NCI-H2196 (cell line): ENCODE data around the gene SNX3.
"Not testable (repeated sequence)": the region's sequence is repeated elsewhere in the genome, so short reads cannot be mapped to it uniquely, and the experiment has no call there.

Experiments
- DNase-seq: peaks from one replicate; lab custom pipeline; 2025; ENCODE audit not compliant: unreplicated experiment; lab: John Stamatoyannopoulos, UW

SNX3 gene

DNA sequence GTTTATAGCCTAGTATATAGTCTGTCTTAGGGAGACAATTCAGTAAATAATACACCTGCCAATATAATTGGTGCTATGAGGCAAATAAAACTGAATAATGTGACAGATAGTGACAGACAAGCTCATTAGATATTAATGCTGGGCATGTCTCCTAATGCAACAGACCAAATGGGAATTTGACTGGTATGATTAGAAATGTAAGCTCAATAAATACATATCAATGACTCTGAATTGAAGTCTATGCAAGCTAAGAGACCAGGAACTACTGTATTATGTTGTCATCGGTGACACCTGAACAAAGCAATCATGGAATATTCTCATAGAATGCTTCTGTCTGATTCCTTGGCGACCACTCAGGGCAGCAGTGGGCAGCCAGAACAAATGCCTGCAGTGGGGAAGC, 2.5 kb upstream of the SNX3 start:
- no peak for DNase-seq

GRCh38 chr6:108260126-108260808, 573 bp downstream of the SNX3 start:
- DNase-seq, result no peak

- DNase-seq, result no peak
These were observed 6.1 kb downstream of the SNX3 start for GRCh38 chr6:108254433-108255410.

DNA sequence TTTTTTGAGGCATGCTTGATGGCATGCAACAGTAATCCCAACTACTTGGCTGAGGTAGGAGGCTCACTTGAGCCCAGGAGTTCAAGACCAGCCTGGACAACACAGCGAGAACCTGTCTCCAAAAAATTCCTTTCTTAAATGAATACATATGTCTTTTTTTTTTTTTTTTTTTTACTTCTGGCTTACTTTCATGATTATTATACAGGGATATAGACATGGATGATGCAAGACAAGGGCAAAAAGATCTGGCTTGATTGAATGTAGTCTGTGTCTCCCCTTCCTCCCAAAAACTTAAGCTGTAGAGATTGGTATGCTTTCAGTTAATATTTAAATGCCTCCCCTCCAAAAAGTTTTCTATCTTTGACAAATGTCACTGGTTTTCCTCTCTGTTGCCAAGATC, 7.6 kb downstream of the SNX3 start:
- DNase-seq, result no peak

GRCh38 chr6:108252055-108252454, 8.8 kb downstream of the SNX3 start:
- DNase-seq, result no peak

- DNase-seq, result no peak
These were observed 9.6 kb downstream of the SNX3 start for GRCh38 chr6:108251252-108251651.

DNA sequence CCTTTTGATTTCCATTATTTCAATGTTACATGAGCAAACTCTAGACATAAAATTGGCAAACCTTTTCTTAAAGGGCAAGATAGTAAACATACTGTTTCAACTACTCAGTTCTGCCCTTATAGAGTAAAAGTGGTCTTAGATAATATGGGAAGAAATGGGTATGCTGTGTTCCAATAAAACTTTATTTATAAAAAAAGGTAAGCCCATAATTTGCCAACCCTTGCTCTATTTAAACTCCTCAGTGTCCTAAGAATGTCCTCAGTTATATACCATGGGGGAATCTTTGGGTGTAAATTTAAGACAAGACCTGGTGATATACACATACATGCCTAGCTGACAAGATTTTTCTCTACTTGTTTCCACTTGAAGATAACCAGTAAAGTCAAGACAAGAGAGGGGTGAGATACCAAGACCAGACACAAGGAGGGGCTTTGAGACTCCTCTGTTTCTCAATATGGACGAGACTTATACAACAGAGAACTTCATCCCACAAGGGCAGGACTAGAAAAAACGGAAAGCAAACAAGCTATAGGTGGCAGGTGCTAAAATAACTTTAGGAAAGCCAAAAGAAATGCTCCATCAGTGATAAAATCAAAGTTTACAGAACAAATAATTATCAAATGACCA, 10.5 kb downstream of the SNX3 start:
- no peak for DNase-seq

DNA sequence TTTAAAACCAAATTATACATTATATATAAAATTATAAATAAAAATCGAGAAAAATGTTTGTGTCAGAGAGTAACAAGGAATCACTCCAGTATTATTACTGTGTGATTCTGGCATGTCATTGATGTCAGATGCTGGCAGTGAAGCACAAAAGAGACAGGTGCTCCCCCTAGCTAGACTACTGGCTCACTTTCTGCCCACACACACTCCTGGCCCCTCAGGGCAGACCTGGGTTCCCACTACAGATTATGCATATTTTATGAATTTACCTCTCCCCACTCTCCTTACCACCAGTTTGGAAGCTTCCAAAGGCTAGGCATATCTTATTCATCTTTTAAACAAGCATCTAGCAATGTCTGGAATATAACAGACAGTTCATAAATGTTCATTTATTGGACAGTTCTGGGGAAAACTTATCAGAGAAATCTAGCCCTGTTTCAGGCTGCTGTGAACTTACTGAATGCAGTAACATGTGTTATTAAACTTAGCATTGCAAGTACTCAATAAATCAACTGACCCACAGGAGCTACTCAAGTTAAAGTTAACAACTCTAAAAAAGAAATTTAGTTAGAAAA, 12.8 kb downstream of the SNX3 start:
- DNase-seq, result no peak

GRCh38 chr6:108245095-108245494, 15.7 kb downstream of the SNX3 start:
- not testable (repeated sequence) for DNase-seq

GRCh38 chr6:108243836-108244235, 17.0 kb downstream of the SNX3 start:
- DNase-seq, result no peak

- no peak for DNase-seq
These were observed 18.1 kb downstream of the SNX3 start for GRCh38 chr6:108242721-108243120.

GRCh38 chr6:108242259-108242658, 18.6 kb downstream of the SNX3 start:
- no peak for DNase-seq

GRCh38 chr6:108238322-108238721, 22.5 kb downstream of the SNX3 start:
- no peak for DNase-seq

DNA sequence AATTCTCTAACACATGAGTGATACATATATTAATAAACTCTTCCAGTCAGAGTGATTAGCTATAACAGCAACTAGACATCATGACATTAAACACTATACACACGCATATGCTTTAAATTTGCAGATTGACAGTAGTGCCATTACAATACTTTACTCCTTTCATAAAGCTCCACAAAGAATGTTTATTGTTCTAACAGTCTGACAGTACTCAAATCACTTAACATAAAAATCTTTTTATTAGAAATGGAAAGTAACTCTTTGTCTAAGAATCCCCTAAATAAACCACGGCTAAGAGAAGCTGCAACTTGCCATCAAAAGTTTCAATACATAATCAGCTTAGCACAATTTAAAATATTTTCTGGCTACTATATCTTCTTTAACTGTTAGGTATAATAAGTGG, 24.0 kb downstream of the SNX3 start:
- no peak for DNase-seq

DNA sequence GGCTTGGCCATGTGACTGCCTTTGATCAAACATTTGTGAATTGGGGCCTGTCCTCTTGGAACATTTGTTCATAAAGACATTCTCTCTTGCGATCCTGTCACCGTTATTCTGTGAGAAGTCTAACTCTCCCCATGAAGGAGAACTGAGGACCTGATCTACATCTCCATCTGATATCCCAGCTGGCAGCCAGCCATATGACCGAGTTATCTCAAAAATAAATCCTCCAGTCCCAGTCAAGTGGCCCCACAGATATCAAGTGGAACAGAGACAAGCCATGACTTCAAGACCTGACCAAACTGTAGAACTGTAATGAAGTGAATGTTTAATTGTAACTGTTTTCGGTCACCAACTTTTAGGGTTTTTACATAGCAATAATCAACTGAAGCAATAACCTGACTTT, 25.7 kb downstream of the SNX3 start:
- DNase-seq, result no peak

GRCh38 chr6:108228416-108228815, 32.4 kb downstream of the SNX3 start:
- no peak for DNase-seq

GRCh38 chr6:108227290-108227689, 33.5 kb downstream of the SNX3 start:
- no peak for DNase-seq

- DNase-seq, result no peak
These were observed 38.3 kb downstream of the SNX3 start for GRCh38 chr6:108222504-108222903.

- DNase-seq, result no peak
These were observed 38.8 kb downstream of the SNX3 start for GRCh38 chr6:108222064-108222463.

DNA sequence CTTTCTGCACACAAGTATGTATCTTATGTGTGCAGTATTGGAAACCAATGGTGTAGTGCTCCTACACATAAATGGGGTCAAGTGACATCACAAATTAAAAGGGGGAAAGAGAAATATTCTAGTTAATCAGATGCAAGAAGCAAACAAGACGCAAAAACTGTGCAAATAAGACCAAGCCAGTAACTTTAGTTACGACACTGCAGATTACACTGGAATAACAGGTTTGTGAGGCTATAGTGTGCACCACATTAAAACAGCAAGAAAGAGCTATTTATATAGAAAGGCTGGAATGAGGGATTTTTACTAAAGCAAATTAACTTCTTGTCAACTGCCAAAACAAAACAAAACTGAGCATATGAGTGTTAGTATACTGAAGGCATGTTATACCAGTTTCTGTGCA, 49.2 kb downstream of the SNX3 start:
- no peak for DNase-seq

DNA sequence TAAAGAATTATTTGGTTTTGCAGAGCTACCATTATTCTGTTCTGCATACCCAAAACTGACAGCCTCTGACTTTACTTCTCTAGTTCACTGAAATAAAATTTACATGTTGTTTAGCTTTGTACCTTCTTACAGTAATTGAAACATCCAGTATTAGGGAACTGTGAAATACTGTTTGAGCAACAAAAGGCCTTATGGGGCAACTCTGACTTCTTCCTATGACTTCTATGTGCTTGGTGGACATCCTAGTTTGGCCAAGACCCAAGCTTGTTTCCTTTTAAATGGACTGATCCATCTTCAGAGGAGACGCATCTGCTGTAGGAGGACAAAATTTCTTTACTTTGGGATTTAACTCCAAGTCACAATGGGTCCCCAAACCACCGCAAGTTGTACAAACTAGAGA, 50.3 kb downstream of the SNX3 start:
- no peak for DNase-seq
